NCI-H2196 treated with DMSO at 0.1 percent for 48 hours (cell line): ENCODE data around the gene TRIM44.
"Not testable (repeated sequence)": the region's sequence is repeated elsewhere in the genome, so short reads cannot be mapped to it uniquely, and the experiment has no call there.

Experiments used
- DNase-seq: peaks from one replicate; lab custom pipeline; 2025; ENCODE audit not compliant: unreplicated experiment; lab: John Stamatoyannopoulos, UW

TRIM44 gene

DNA sequence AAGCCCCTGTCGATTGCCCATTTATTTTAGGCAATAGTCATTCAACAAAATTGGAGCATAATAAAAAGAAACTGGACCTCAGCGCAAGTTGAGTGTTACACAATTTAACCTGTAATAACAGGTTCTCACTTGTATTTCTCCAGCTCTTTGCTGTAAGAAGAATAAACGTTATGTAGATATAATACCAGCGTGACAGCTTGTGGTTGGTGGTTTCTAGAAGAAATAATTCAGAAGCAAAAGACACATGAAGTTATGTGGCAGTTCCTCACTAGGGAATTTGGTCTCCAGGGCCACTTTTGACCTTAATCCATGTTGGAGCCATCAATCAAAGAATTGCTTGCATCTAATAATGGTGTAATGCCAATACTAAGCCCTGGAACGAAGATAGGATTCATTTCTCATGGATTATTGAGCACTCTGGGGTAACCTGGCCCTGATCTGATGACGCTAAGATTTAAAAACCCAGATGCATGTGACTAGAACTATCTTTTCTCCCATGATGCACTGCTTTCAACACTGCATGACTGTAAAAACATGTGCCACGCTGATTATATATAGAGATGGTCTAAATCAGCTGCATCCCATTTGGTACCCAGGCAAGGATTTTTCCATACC is 151.6 kb downstream of the TRIM44 start:
- no peak for DNase-seq

- DNase-seq: no peak
Observed at GRCh38 chr11:35814720-35815305, 152.2 kb downstream of the TRIM44 start.

- DNase-seq: no peak
Observed at GRCh38 chr11:35815556-35816315, 153.2 kb downstream of the TRIM44 start.

DNA sequence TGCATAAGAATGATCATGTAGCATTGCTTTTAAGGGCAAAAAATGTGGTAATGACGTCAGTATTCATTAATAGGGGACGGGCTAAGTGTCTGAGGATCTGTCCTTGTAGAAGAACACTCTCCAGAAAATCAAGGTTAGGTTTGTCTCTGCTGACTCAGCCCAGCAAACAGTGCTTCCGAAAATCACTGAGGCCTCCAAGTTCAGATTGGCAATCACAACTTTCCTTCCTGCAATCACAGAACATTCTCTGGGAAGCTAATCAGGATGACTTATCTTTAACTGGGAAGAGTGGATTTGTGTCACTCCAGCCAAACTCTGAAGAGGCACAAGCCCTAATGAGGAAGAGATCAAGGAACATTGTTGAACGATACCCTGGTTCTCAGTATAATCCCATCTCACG is 158.0 kb downstream of the TRIM44 start:
- no peak for DNase-seq

DNA sequence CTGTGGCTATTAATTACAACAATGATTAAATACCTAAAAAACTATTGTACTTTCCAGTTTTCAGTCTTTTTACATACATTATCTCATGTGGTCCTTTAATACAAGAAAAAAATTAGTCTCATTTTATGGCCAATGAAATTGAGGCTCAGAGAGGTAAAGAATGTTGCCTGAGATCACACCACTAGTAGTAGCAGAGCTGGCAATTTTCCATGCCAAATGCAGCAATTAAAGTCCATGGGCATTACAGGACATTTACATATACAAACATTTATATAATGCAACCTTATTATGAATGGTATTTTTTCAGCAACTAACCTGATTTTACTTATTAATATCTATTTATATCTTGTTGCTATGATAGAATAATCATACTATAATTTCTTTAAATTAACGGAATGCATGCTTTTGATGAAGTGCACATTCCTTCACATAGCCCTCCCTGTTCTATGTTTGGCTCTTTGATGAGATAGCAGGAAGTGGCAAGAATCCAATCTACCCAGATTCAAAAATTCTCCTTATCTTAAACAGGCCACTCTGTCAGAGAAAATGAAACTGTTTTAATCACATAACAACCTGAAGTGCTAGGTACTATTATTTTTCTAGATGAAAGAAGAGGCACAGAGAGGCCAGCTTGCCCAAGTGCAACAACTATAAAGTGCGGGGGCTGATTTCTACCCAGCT is 160.4 kb downstream of the TRIM44 start:
- no peak for DNase-seq

- DNase-seq: no peak
Observed at GRCh38 chr11:35823742-35824298, 161.2 kb downstream of the TRIM44 start.

DNA sequence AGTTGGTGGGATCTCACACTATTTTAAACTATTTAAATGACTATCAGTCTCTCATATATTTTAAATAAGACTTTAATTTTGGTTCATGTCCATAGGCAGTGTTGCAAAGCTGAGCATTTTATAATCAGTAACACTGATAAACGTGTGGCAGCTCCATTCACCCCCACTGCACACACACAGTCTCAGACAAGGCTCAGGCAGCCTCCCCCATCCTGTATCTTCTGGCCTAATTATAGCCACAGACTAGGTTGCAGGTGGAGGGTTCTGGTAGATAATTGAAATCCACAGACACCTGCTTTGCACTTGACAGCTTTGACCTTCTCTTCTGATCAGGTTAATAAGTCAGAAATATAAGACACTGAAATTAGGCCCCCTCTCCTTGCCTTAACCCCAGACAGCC is 162.8 kb downstream of the TRIM44 start:
- no peak for DNase-seq

GRCh38 chr11:35826006-35826405 is 163.4 kb downstream of the TRIM44 start:
- no peak for DNase-seq

- no peak for DNase-seq
Observed at GRCh38 chr11:35826949-35827348, 164.4 kb downstream of the TRIM44 start.

GRCh38 chr11:35836205-35836604 is 173.6 kb downstream of the TRIM44 start:
- no peak for DNase-seq

GRCh38 chr11:35838071-35838470 is 175.5 kb downstream of the TRIM44 start:
- no peak for DNase-seq

DNA sequence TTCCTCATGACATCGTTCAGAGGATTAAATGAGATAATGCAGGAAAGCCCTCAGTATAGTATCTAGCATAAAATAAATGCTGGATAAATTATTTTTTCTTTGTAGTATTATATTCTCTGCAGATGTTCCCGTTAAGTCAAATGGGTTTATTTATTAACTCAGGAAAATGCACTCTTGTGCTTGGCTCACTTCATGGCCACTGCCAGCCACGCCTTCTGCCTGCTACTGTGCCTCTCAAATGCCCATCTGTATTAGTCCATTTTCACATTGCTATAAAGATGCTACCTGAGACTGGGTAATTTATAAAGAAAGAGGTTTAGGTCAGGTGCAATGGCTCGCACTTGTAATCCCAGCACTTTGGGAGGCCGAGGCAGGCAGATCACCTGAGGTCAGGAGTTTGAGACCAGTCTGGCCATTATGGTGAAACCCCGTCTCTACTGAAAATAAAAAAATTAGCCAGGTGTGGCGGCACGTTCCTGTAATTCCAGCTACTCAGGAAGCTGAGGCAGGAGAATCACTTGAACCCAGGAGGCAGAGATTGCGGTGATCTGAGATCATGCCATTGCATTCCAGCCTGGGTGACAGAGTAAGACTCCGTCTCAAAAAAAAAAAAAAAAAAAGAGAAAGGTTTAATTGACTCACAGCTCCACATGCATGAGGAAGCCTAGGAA is 176.3 kb downstream of the TRIM44 start:
- not testable (repeated sequence) for DNase-seq

DNA sequence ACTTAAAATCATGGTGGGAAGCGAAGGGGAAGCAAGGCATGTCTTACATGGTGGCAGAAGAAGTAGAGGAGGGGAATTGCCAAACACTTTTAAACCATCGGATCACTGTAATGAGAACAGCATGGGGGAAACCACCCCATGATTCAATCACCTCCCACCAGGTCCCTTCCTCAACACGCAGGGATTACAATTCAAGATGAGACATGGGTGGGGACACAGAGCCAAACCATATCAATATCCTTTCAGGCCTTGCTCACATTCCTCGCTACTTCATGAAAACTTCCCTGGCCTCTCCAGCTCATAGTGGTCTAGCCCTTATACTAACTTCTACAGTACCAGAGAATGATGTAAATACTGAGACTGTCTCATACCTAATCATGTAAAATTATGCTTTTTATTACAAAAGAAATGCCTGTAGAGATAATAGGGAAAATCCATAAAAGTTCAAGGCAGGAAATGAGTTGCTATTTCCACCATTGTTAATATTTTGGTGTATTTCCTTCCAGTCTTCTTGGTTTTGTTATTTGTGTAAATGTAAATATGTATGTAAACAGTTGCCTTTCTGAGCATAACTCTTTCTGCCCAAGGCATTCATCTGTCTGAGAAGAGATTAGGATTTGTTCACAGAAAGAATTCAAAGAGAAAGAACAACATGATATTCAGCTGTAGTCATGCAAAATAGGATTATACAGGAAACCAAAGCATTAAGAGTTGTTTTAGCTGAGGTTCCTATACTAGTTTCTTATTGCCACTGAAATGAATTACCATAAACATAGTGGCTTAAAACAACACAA is 177.0 kb downstream of the TRIM44 start:
- DNase-seq: no peak

- no peak for DNase-seq
Observed at GRCh38 chr11:35841733-35842132, 179.2 kb downstream of the TRIM44 start.

DNA sequence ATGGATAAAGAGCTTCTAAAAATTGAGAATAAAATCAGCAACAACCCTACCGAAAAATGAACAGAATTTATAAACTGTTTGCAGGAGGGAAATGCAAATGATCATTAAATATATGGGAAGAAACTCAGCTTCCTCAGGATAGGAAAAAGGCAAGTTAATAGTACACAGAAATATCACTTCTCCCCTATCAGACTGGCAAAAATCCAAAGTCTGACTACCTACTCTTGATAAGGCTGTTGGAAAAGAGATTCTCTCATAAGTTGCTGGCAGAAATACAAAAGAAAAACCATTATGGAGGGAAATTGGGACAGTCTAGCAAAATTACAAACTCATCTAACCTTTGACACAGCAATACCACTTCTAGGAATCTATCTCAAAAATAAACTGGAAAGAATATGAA is 180.4 kb downstream of the TRIM44 start:
- no peak for DNase-seq

- no peak for DNase-seq
Observed at GRCh38 chr11:35844579-35844978, 182.0 kb downstream of the TRIM44 start.

DNA sequence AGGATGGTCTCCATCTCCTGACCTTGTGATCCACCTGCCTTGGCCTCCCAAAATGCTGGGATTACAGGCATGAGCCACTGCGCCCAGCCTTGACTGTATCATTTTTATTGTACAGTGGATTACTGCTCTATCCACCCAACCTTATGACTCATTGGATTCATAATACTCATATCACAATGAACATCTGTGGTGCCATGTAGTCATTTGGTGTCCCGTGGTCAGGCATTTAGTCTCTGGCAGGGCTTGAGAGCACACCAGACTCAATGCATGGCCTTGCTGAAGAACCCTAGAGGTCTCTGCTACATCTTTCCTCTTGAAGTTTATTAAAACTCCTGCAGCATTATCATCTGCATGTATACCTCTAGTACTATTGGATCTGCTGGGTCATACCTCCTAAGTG is 183.3 kb downstream of the TRIM44 start:
- no peak for DNase-seq

- no peak for DNase-seq
Observed at GRCh38 chr11:35846874-35847273, 184.3 kb downstream of the TRIM44 start.

GRCh38 chr11:35847473-35847872 is 184.9 kb downstream of the TRIM44 start:
- DNase-seq: no peak

GRCh38 chr11:35848616-35849015 is 186.0 kb downstream of the TRIM44 start:
- no peak for DNase-seq
